GM12878 (cell line): Measurements from ENCODE around the gene JAKMIP1. TPM values are rescaled to one million over a fixed set of nuclear protein-coding genes. Genes with fewer than 3 reads are reported as not detected.
A peak's percentile ranks its signal among the peaks of the same experiment; 100 is the strongest.

ENCODE experiments used
- ATAC-seq: fragments of 200-7000 bp; cut with Tn5 transposase; 3 replicates; pipeline ENCODE4 v1.9.1; 2020; ENCODE audit warnings: mild to moderate bottlenecking, moderate library complexity
- BruUV-seq: library from RNA; stranded (reverse); fragments of 400-500 nt; replicated peaks from 2 replicates; lab custom pipeline; 2021; lab: Mats Ljungman, UMichigan
- CTCF ChIA-PET: fragments of 300-600 bp; sonication (Branson Sonifier 250); formaldehyde crosslinking; extraction: SDS; loops from one replicate; lab custom pipeline; 2021; ENCODE audit warnings: inconsistent platforms; lab: Yijun Ruan, JAX
- POLR2A ChIA-PET: fragments of 350-600 bp; formaldehyde crosslinking; extraction: SDS; loops from one replicate; lab custom pipeline; 2021; ENCODE audit warnings: inconsistent platforms; lab: Charles Lee
- RAD21 ChIA-PET: fragments of 300-600 bp; sonication (Branson Sonifier 250); formaldehyde crosslinking; loops from one replicate; lab custom pipeline; 2023; ENCODE audit warnings: antibody characterized with exemption; ENCODE audit not compliant: unreplicated experiment; lab: Charles Lee
- SMC1A ChIA-PET: fragments of 300-600 bp; sonication (Branson Sonifier 250); formaldehyde crosslinking; loops from one replicate; lab custom pipeline; 2023; ENCODE audit not compliant: unreplicated experiment, uncharacterized antibody; lab: Charles Lee
- DNase-seq: peaks from one replicate; pipeline ENCODE4 v3.0.0-alpha.2; 2011; ENCODE audit warnings: low read depth, low spot score
- FAIRE-seq: peaks from 3 replicates; lab custom pipeline; 2011; peaks lifted over from hg19 to GRCh38; lab: Jason Lieb, UNC
- H2AFZ ChIP-seq: 2 replicates; pipeline ENCODE4 v1.6.0; 2011; ENCODE audit warnings: low read depth, low read length, control low read depth; ENCODE audit not compliant: control insufficient read depth
- H3K27ac ChIP-seq: 2 replicates; pipeline ENCODE4 v1.5.1; 2011; ENCODE audit warnings: control low read depth; ENCODE audit not compliant: control insufficient read depth, insufficient read depth
- H3K27me3 ChIP-seq, 2 experiments: replicated peaks in 1 of 2; 2 replicates each; pipeline versions ENCODE4 v1.6.0 to v1.6.1; 2011; ENCODE audit warnings: low read length in 1 of 2; ENCODE audit not compliant: control insufficient read depth in 2 of 2, insufficient read depth in 2 of 2
- H3K36me3 ChIP-seq, 2 experiments: 2 replicates each; pipeline ENCODE4 v1.5.1; 2011; ENCODE audit warnings: low read length in 1 of 2; ENCODE audit not compliant: control insufficient read depth in 2 of 2, insufficient read depth in 2 of 2
- H3K4me1 ChIP-seq: 2 replicates; pipeline ENCODE4 v1.6.1; 2011; ENCODE audit warnings: mild to moderate bottlenecking, low read length, moderate library complexity, mixed read lengths; ENCODE audit not compliant: control insufficient read depth, insufficient read depth
- H3K4me2 ChIP-seq: 2 replicates; pipeline ENCODE4 v1.6.0; 2011; ENCODE audit warnings: control low read depth; ENCODE audit not compliant: control insufficient read depth, insufficient read depth
- H3K4me3 ChIP-seq: fragments of 200-600 bp; sonication (generic); 2 replicates; pipeline ENCODE4 v1.5.1; 2016
- H3K79me2 ChIP-seq: 2 replicates; pipeline ENCODE4 v1.6.0; 2011; ENCODE audit warnings: low read length; ENCODE audit not compliant: control insufficient read depth, insufficient read depth
- H3K9ac ChIP-seq: 2 replicates; pipeline ENCODE4 v1.8.0; 2011; ENCODE audit warnings: low read length, control low read depth, mixed read lengths; ENCODE audit not compliant: control insufficient read depth, insufficient read depth
- H3K9me3 ChIP-seq: replicated peaks from 3 replicates; pipeline ENCODE4 v1.5.1; 2011; ENCODE audit warnings: mild to moderate bottlenecking, low read length; ENCODE audit not compliant: control insufficient read depth, insufficient read depth
- H4K20me1 ChIP-seq: 2 replicates; pipeline ENCODE4 v1.6.0; 2011; ENCODE audit not compliant: control insufficient read depth, insufficient read depth
- CHD2 ChIP-seq: IDR thresholded peaks from 2 replicates; pipeline ENCODE4 v1.6.1; 2011; ENCODE audit warnings: low read depth, low read length, improper control_type of control experiment, borderline replicate concordance
- MEF2B ChIP-seq: fragments of 450-650 bp; IDR thresholded peaks from 2 replicates; pipeline ENCODE4 v1.6.1; 2018; ENCODE audit warnings: mild to moderate bottlenecking, moderate library complexity; ENCODE audit not compliant: partially characterized antibody, poor library complexity, severe bottlenecking
- NFYB ChIP-seq: IDR thresholded peaks from 2 replicates; pipeline ENCODE4 v1.6.1; 2011; ENCODE audit warnings: low read depth, mild to moderate bottlenecking, low read length, improper control_type of control experiment, moderate library complexity; ENCODE audit not compliant: insufficient read depth
- PAX5 ChIP-seq: IDR thresholded peaks from 2 replicates; pipeline ENCODE4 v1.6.1; 2011; ENCODE audit warnings: low read depth, low read length, borderline replicate concordance
- POLR2A ChIP-seq: IDR thresholded peaks from 2 replicates; pipeline ENCODE4 v1.6.1; 2011; ENCODE audit warnings: low read depth, mild to moderate bottlenecking, low read length
- RAD21 ChIP-seq: IDR thresholded peaks from 2 replicates; pipeline ENCODE4 v1.6.1; 2011; ENCODE audit warnings: mild to moderate bottlenecking, low read depth, low read length, moderate library complexity; ENCODE audit not compliant: insufficient read depth
- STAT1 ChIP-seq: fragments of 450-650 bp; conservative IDR thresholded peaks from 2 replicates; pipeline ENCODE4 v1.6.1; 2014; ENCODE audit warnings: antibody characterized with exemption, mild to moderate bottlenecking
- WGBS: methylation state at CpG from one replicate; pipeline ENCODE4 v1.1.6; 2016; ENCODE audit warnings: low lambda C conversion rate; ENCODE audit not compliant: insufficient replicate concordance, insufficient coverage; ENCODE audit errors: missing lambda C conversion rate; 5-methylcytosine and 5-hydroxymethylcytosine counted together
- in situ Hi-C: fragments of 300-500 bp; cut with MboI; formaldehyde crosslinking; loops from 9 replicates; pipeline ENCODE4 v1.14.3; 2018; ENCODE audit warnings: mixed read lengths
- intact Hi-C: fragments of 100-400 bp; cut with micrococcal nuclease; formaldehyde crosslinking; loops from one replicate; pipeline ENCODE4 v1.14.2; 2022; ENCODE audit not compliant: unreplicated experiment
- polyA plus RNA-seq, 11 experiments: library from polyadenylated mRNA; depleted of rRNA in 4 of 11; unstranded in 6 of 11; stranded (reverse) in 5 of 11; fragments of >200 nt; fragmentation: Nextera tagmentation in 4 of 11; fragmentation: Illumina TruSeq in 1 of 11; extraction: Ambion mirVana in 4 of 11; extraction: Trizol in 1 of 11; gene quantifications; 1 replicate in 1 of 11; 2 replicates in 10 of 11; pipeline versions ENCODE4 v1.2.1 to v1.2.3, GENCODE V29; 2011 to 2016; ENCODE audit warnings: inconsistent platforms in 2 of 11, missing spikeins in 2 of 11, low read depth in 1 of 11
- total RNA-seq, 4 experiments: library from RNA; depleted of rRNA in 3 of 4; stranded (reverse); fragments of >200 nt in 3 of 4; fragmentation: Illumina TruSeq in 1 of 4; extraction: Trizol in 1 of 4; gene quantifications; 2 replicates each; pipeline versions ENCODE4 v1.2.1 to v1.2.3, GENCODE V29; 2013 to 2021
- TF ChIP-seq, protein P1 (sequence below): fragments of 450-650 bp; IDR thresholded peaks from 2 replicates; pipeline ENCODE4 v1.6.1; 2018; ENCODE audit warnings: borderline replicate concordance, mild to moderate bottlenecking; ENCODE audit not compliant: partially characterized antibody

The JAKMIP1 gene
- total and polyA plus RNA-seq, 10 of the 15 experiments (the other 5 are each of a cell fraction or from before 2014, with no cell fraction given) = 0.52 to 16.7 (median 12.3) TPM

DNA sequence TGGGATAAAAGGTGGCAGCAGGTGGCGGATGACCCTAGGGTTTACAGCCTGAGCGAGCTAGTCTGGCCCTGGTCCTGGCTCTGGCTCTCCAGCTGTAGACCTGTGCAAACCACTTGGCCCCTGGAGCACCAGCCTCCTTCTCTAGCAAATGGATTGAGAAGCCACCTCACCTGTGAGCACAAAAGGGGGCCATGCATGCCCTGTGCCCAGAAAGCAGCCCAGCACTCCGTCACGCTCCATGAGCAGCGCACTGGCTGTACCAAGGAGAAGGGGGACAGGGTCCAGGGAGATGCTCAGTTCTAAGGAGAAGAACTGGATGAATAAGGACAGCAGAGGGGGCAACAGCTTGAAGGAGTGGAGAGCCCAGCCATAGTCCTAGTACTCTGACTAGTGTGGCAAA, 135.2 kb downstream of the JAKMIP1 start:
- ChIA-PET CTCF (interaction anchor here (1.5 kb wide), 1 partner anchor 262 kb away, joined by 3 read pairs; no protein-coding TSS in a partner anchor), SMC1A (interaction anchor here (0.8 kb wide), 1 partner anchor 32 kb away, joined by 3 read pairs; no protein-coding TSS in a partner anchor), RAD21 (no interaction called here), POLR2A (no interaction called here)
- no TSS peak for BruUV-seq
- no peak overlapping the region for H3K27ac ChIP-seq
- no peak for DNase-seq
- H3K79me2 ChIP-seq = no peaks in the 10 kb centered on the region
- H3K27me3 ChIP-seq = no peaks in the 10 kb centered on the region
- H3K9me3 ChIP-seq = no peaks in the 10 kb centered on the region; the same call in 1 of the 3 replicates
- TF ChIP-seq, protein P1, sequence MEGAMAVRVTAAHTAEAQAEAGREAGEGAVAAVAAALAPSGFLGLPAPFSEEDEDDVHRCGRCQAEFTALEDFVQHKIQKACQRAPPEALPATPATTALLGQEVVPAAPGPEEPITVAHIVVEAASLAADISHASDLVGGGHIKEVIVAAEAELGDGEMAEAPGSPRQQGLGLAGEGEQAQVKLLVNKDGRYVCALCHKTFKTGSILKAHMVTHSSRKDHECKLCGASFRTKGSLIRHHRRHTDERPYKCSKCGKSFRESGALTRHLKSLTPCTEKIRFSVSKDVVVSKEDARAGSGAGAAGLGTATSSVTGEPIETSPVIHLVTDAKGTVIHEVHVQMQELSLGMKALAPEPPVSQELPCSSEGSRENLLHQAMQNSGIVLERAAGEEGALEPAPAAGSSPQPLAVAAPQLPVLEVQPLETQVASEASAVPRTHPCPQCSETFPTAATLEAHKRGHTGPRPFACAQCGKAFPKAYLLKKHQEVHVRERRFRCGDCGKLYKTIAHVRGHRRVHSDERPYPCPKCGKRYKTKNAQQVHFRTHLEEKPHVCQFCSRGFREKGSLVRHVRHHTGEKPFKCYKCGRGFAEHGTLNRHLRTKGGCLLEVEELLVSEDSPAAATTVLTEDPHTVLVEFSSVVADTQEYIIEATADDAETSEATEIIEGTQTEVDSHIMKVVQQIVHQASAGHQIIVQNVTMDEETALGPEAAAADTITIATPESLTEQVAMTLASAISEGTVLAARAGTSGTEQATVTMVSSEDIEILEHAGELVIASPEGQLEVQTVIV = no peak
- TF ChIP-seq PAX5 = peak; percentile 56
- H2AFZ ChIP-seq = no peak overlapping the region
- 73% methylated on average over 5 of the region's 5 CpGs for WGBS
- H3K4me3 ChIP-seq = no peak overlapping the region
- ATAC-seq = no peak
- H3K9ac ChIP-seq = no peak overlapping the region
- H4K20me1 ChIP-seq = no peaks in the 10 kb centered on the region
- intact Hi-C loops (no loop called here), in situ Hi-C loops (no loop called here)
- H3K4me2 ChIP-seq = no peak overlapping the region
- no peaks in the 10 kb centered on the region for H3K4me1 ChIP-seq
- peaks cover 2 to 4% of the 10 kb centered on the region in 2 experiments; a peak in 3 of 4 replicates for H3K36me3 ChIP-seq
- no peak for FAIRE-seq

DNA sequence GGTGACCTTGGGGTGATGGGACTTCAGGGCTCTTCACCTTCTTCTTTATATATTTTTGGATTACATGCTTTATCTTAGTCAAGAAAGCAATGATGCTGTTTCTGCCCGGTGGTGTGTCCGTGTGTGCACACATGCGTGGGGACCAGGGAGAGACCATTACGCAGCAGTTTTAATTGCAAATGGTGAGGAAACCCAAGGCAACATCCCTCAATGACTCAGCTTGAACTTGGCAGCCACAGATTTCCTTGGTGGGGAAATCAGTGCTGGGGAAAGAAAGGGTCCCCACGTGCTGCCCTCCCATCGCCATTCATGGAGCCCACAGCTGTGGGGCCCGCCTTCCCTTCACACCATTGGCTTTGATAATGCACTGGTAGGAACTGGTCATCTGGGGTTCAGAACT, 136.0 kb downstream of the JAKMIP1 start:
- no peak overlapping the region for H3K4me3 ChIP-seq
- ATAC-seq (no peak), FAIRE-seq (no peak), DNase-seq (no peak)
- H3K27ac ChIP-seq = no peak overlapping the region
- in situ Hi-C loops = no loop called here
- SMC1A ChIA-PET = no interaction called here
- RAD21 ChIA-PET = no interaction called here
- POLR2A ChIA-PET = no interaction called here
- no peak for TF ChIP-seq POLR2A
- no peak for TF ChIP-seq CHD2
- TF ChIP-seq NFYB = no peak
- TF ChIP-seq RAD21 = no peak
- no peak for TF ChIP-seq STAT1
- no peak for TF ChIP-seq MEF2B
- no peaks in the 10 kb centered on the region for H3K4me1 ChIP-seq
- peaks cover 5% of the 10 kb centered on the region; the same call in 2 of the 3 replicates for H3K9me3 ChIP-seq
- no peaks in the 10 kb centered on the region for H4K20me1 ChIP-seq
- CTCF ChIA-PET = no interaction called here
- H3K36me3 ChIP-seq = peaks cover 2 to 10% of the 10 kb centered on the region in 2 experiments; a peak in 3 of 4 replicates
- intact Hi-C loops = no loop called here
- H3K27me3 ChIP-seq = no peaks in the 10 kb centered on the region
- H3K9ac ChIP-seq = no peak overlapping the region
- no peak overlapping the region for H3K4me2 ChIP-seq
- no peak overlapping the region for H2AFZ ChIP-seq
- no TSS peak for BruUV-seq
- WGBS = 59% methylated on average over 7 of the region's 7 CpGs
- H3K79me2 ChIP-seq = no peaks in the 10 kb centered on the region
